Fibroblast of skin of right biceps (primary cell): ENCODE results near the gene ADD3.
"Not testable (repeated sequence)": the region's sequence is repeated elsewhere in the genome, so short reads cannot be mapped to it uniquely, and the experiment has no call there.

Source experiments
- DNase-seq: peaks from one replicate; pipeline ENCODE4 v3.0.0-alpha.2; 2013

The ADD3 gene

GRCh38 chr10:109977382-109977806 is 30.4 kb upstream of the ADD3 start:
- DNase-seq, result peak; percentile 57

DNA sequence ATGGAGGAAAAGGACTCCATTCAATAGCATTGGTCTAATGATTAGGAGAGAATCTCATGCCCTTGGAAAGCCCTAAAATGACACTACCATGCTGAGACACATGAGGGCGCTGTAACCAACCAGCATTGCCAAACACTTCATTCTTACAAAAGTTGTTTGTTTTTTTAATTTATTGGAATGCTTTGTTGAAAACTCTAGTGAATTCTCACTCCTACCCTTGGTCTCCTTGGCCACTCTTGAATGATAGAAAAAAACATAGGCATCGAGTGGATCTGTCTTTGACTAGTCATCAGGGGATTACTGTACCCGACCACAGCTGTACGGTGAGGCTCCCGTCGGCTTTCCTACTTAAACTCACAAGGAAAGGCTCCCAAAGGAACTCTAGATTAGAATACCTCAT is 29.3 kb upstream of the ADD3 start:
- peak; percentile 64 for DNase-seq

DNA sequence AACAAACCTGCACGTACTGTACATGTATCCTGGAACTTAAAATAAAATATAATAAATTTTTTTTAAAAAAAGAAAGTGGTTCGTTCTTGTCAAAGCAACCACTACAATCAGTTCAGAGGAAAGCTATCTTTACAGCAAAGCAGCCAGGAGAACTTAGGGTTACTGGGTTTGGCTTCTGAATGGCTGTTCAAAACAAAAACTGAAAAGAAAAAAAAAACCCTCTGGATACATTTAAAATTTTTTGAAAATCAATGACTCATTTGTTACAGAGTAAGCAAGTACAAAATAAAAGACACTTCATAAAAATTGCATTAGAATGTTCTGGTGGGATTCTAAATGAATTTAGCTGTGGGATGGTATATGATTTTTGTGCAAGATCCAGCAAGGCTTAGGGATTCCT is 28.6 kb upstream of the ADD3 start:
- DNase-seq, result no peak

- no peak for DNase-seq
These were observed 26.1 kb upstream of the ADD3 start for GRCh38 chr10:109981650-109982049.

- DNase-seq, result no peak
These were observed 25.7 kb upstream of the ADD3 start for GRCh38 chr10:109982123-109982522.

- DNase-seq, result no peak
These were observed 25.0 kb upstream of the ADD3 start for GRCh38 chr10:109982812-109983211.

- DNase-seq, result no peak
These were observed 23.8 kb upstream of the ADD3 start for GRCh38 chr10:109984013-109984412.

DNA sequence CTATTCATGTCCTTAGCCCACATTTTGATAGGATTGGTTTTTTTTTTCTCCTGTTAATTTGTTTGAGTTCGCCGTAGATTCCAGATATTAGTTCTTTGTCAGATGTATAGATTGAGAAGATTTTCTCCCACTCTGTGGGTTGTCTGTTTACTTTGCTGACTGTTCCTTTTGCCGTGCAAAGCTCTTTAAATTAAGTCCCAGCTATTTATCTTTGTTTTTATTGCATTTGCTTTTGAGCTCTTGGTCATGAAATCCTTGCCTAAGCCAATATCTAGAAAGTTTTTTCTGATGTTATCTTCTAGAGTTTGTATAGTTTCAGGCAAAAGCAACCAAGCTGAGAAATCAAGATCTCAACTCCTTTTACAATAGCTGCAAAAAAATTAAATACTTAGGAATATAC is 22.0 kb upstream of the ADD3 start:
- not testable (repeated sequence) for DNase-seq

GRCh38 chr10:109987452-109988211 is 20.2 kb upstream of the ADD3 start:
- peak; percentile 91 for DNase-seq

GRCh38 chr10:109988212-109988596 is 19.6 kb upstream of the ADD3 start:
- peak; percentile 44 for DNase-seq

DNA sequence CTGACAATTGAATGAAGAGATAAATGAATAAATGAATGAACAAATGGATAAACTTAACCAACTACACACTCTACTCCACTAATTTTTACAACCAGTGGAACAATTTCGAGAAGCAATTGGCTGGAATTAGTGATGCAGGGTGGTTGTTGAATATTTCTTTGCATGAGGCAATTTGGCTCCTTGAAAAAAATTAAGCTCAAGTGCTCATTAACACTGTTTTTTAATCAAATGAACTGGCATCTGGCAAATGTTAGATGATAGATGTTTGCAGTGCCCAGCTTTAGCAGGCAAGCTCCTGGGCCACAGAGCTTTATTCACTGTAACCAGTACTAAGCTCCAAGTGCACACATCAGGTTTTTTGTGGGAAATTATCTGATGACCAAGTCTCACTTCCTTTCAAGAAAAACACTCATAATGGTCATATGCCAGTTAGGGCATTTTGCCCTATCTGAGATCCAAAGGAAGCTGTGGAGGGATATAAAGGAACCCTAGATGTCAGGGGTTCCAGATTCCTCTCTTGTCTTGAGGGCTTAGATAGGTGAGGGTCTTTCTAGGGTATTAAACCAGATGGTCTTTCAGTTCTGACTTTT is 16.4 kb upstream of the ADD3 start:
- no peak for DNase-seq

DNA sequence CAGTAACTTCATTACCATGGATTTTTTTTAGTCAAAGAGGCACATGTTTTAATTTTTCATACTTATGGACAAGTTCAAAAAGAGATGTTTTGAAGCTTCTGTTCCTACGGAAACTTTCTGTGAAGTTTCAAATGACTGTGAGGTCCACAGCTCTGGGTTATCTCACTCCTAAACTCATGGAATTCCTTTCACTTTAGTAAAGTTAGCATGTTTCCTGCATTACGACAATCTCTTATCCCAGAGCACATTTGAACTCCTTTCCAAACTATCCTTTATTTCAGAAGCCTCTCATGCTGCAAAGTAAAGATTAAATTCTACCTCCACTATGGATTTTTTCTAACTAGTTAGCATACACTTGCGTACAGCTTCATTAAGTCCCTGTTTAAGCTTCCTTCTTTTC is 15.3 kb upstream of the ADD3 start:
- peak; percentile 70 for DNase-seq

- peak; percentile 48 for DNase-seq
These were observed 14.0 kb upstream of the ADD3 start for GRCh38 chr10:109993551-109994330.

DNA sequence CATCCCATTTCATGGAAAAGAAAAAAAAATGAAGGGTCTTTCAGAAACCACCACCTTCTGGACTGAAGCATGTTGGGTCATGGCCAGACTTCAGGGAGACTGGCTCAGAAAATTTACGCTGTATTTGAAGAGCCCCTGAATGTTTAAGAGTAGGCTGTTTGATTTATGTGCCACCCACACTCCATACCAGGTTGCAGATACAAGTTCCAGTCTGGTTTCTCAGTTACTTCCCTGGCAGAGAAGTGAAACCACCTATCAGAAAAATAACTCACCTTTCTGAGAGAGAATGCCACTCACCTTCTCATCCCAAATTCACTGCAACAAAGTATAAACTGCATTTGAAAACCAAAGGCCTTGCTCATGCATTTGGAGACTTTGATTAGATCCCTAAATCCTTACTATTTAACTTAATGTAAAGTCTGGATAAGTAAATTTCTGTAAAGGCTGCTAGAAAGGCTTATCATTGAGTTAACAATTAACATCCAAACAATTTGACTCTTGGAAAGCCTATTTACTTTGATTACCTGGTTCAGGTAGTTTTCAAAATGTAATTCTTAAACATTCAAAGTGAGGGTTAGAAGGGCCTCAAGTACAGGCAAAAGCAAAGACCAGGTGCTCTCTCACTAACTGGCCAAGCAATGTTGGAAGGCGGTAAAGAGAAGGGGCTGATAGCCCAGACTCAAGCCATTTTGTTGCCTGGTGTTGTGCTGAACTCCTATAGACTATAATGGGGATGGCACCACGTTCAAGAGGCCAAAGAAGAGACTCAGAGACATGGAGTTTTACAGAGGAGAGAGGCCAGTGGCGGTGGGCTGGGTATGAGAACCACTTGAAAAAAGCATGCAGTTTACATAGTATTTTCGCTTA is 12.8 kb upstream of the ADD3 start:
- no peak for DNase-seq

- DNase-seq, result no peak
These were observed 12.2 kb upstream of the ADD3 start for GRCh38 chr10:109995595-109995994.

DNA sequence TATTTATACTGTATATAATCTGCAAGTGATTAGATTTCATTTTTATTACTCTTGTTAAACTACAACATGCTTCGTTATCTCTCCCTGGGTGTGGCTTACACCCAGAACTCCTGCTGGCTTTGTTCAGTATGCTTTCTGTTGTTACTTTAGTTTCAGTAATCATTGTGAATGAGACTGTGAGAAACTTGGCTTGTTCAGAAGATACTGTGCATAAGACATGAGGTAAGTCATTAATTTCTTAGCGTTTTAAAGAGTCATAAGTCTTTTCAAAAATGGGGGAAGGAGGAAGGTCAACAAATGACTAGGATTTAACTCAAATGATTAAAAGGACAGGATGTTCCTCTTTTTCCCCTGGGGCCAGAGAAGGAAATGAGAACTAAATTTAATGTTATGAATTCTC is 11.6 kb upstream of the ADD3 start:
- DNase-seq, result peak; percentile 11

DNA sequence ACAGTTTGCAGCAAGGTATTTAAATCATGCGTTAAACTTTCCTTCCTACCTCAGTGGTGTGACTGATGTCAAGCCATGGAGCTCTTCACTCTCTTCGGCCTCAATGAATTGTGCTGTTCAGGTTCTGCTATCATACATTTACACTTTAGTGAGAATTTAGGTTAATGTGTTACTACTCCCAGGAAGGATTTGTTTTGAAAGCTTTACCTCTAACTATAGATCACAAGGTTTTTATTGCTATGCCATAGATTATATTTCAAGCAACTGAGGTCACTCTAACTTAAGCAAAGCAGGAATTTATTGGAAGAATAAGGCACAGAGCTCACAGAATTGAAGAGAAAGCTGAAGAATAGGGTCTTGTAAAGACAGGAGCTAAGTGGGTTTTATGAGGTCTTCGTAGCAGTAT is 11.0 kb upstream of the ADD3 start:
- DNase-seq, result no peak

DNA sequence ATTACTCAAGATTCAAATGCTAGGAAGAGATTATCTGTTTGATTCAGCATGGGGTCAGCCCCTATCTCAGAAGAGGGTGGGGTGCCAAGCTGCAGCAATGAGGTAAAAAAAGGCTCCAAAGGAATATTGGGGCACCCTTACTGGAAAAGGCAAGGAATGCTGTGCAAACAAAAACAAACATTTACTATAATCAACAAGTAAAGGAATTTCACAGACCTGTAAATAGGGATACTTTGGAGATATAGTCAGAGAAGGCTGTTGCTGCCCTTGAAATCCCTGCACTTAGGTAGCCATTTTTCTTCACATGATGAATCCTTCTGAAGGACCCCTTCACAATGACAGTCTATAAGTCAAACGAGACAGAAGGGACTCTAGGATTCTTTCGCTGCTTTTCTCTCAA is 10.6 kb upstream of the ADD3 start:
- DNase-seq, result no peak

DNA sequence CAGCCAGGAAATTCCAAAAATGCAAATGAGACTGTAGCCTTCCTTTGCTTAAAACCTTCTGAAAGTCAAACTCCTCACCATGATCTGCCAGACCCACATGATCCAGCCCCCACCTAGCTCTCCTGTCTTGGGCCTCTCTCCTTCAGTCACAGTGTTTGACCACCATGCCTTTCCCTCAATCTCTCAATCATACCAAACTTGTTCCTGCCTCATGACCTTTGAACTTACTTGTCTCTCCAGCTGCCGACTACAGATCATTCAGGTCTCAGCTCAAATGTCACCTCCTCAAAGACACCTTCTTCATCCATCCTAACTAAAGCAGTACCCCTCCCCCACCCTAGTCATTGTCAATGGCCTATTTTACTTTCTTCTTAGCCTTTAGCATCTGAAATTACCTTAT is 9.3 kb upstream of the ADD3 start:
- no peak for DNase-seq

- peak; percentile 13 for DNase-seq
These were observed 4.8 kb upstream of the ADD3 start for GRCh38 chr10:110002801-110003523.

GRCh38 chr10:110003524-110003885 is 4.3 kb upstream of the ADD3 start:
- no peak for DNase-seq

DNA sequence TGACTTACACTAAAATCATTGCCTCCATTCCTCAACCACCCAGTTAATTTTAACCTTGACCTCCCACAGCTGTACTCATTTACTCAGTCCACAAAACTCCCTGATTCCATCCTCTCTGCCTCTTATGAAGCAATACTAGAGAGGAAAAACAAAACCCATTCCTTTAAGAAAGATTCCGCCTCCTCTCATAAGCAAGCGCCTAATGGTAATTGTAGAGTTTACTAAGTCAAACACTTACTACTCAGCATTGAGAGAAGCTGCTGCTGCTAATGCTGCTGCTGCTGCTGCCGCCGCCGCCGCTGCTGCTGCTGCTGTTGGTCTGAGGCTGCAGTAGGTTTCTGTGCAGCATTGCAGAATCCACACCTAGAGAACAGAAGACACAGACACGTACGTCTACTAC is 2.1 kb upstream of the ADD3 start:
- peak; percentile 62 for DNase-seq
